CD4-positive, alpha-beta T cell treated with Interleukin-2 at 100 ng/mL for 4 hours (primary cell): ENCODE measurements around the gene NSMCE1.
A peak's percentile ranks its signal among the peaks of the same experiment; 100 is the strongest.

Source experiments
- DNase-seq: peaks from one replicate; pipeline ENCODE4 v3.0.0-alpha.2; 2020; ENCODE audit warnings: low spot score

The NSMCE1 gene

GRCh38 chr16:27242868-27243590 lies 25.5 kb downstream of the NSMCE1 start:
- no peak for DNase-seq

- no peak for DNase-seq
These were observed 26.2 kb downstream of the NSMCE1 start for GRCh38 chr16:27242398-27242797.

GRCh38 chr16:27241658-27242057 lies 26.9 kb downstream of the NSMCE1 start:
- no peak for DNase-seq

GRCh38 chr16:27240948-27241531 lies 27.5 kb downstream of the NSMCE1 start:
- DNase-seq: no peak

- no peak for DNase-seq
These were observed 28.5 kb downstream of the NSMCE1 start for GRCh38 chr16:27239906-27240655.

- no peak for DNase-seq
These were observed 29.5 kb downstream of the NSMCE1 start for GRCh38 chr16:27239026-27239425.

- no peak for DNase-seq
These were observed 30.0 kb downstream of the NSMCE1 start for GRCh38 chr16:27238591-27238990.

GRCh38 chr16:27238016-27238587 lies 30.5 kb downstream of the NSMCE1 start:
- DNase-seq: no peak

- peak; percentile 78 for DNase-seq
These were observed 31.2 kb downstream of the NSMCE1 start for GRCh38 chr16:27237219-27238015.

GRCh38 chr16:27236635-27237218 lies 31.8 kb downstream of the NSMCE1 start:
- DNase-seq: no peak

GRCh38 chr16:27235938-27236245 lies 32.7 kb downstream of the NSMCE1 start:
- DNase-seq: no peak

- peak; percentile 97 for DNase-seq
These were observed 33.3 kb downstream of the NSMCE1 start for GRCh38 chr16:27235055-27235937.

- DNase-seq: no peak
These were observed 34.0 kb downstream of the NSMCE1 start for GRCh38 chr16:27234603-27235002.

GRCh38 chr16:27234171-27234570 lies 34.4 kb downstream of the NSMCE1 start:
- no peak for DNase-seq

- DNase-seq: no peak
These were observed 34.8 kb downstream of the NSMCE1 start for GRCh38 chr16:27233731-27234130.

GRCh38 chr16:27232901-27233625 lies 35.5 kb downstream of the NSMCE1 start:
- DNase-seq: no peak

GRCh38 chr16:27232061-27232900 lies 36.3 kb downstream of the NSMCE1 start:
- no peak for DNase-seq

- no peak for DNase-seq
These were observed 36.9 kb downstream of the NSMCE1 start for GRCh38 chr16:27231692-27232060.

GRCh38 chr16:27230562-27231001 lies 38.0 kb downstream of the NSMCE1 start:
- DNase-seq: peak; percentile 87
